Measurements from ENCODE around the gene CD163L1.

DNA sequence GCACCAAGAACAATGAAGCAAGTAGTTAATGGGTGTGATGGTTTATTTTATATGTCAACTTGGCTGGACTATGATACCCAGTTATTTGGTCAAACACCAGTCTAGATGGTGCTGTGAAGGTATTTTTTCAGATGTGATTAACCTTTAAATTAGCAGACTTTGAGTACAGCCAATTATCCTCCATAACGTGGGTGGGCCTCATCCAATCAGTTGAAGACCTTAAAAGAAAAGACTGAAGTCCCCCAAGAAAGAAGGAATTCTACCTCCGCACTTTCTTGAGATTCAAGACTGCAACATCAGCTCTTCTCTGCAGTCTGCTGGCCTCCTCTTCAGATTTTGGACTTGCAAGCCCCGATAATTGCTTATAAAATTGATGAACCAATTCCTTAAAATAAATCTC, 47.5 kb downstream of the CD163L1 start:
- TF ChIP-seq, protein P1, sequence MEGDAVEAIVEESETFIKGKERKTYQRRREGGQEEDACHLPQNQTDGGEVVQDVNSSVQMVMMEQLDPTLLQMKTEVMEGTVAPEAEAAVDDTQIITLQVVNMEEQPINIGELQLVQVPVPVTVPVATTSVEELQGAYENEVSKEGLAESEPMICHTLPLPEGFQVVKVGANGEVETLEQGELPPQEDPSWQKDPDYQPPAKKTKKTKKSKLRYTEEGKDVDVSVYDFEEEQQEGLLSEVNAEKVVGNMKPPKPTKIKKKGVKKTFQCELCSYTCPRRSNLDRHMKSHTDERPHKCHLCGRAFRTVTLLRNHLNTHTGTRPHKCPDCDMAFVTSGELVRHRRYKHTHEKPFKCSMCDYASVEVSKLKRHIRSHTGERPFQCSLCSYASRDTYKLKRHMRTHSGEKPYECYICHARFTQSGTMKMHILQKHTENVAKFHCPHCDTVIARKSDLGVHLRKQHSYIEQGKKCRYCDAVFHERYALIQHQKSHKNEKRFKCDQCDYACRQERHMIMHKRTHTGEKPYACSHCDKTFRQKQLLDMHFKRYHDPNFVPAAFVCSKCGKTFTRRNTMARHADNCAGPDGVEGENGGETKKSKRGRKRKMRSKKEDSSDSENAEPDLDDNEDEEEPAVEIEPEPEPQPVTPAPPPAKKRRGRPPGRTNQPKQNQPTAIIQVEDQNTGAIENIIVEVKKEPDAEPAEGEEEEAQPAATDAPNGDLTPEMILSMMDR (IDR thresholded peaks at IDR 0.05) = no peak
- no peak for TF ChIP-seq POLR2A (IDR thresholded peaks at IDR 0.05)

All from lower leg skin (tissue), 3 donors.